ENCODE measurements around the gene PTH2R. TPM values are rescaled to one million over a fixed set of nuclear protein-coding genes. Genes with fewer than 3 reads are reported as not detected.

The PTH2R gene
- total and polyA plus RNA-seq, 2 donors (not counting 1 experiment from before 2014, with no cell fraction given): not detected

DNA sequence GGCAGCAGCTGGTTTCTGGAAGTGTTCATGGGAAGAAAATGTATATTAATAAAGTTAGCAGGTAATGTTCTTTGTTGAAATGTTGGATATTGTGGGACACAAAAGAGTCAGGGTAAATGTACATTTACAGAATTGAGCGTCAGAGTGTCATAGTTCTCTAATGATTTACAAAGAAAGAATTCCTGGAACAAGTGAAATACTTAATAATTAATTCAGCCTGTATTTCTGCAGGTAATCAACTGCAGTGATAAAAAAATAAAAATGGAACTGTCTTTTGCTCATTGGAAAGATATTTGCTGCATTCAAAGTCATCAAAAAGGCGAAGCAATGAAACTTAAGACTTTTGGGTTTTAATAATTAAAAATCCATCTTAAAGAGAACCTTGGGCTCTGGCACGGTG lies 27.4 kb upstream of the PTH2R start:
- no peaks in the 10 kb centered on the region for H3K36me3 ChIP-seq (ENCODE audit: control insufficient read depth, insufficient read depth, low read length)
- peaks cover 4% of the 10 kb centered on the region for H3K27me3 ChIP-seq (ENCODE audit: control insufficient read depth, insufficient read depth, low read length)
- H3K9ac ChIP-seq (ENCODE audit: insufficient read depth, low read length): no peak overlapping the region
- no peaks in the 10 kb centered on the region for H3K9me3 ChIP-seq (ENCODE audit: control insufficient read depth, insufficient read depth, low read depth, low read length)
- no peak overlapping the region for H3K4me3 ChIP-seq (replicated peaks in 1 of 4; ENCODE audit: control extremely low read depth in 1 of 4, insufficient read depth in 1 of 4, low read depth in 3 of 4, low read length in 4 of 4)
- H2AFZ ChIP-seq (ENCODE audit: low read length): no peak overlapping the region
- H3K27ac ChIP-seq (ENCODE audit: insufficient read depth, low read length): no peak overlapping the region
- H3K79me2 ChIP-seq (ENCODE audit: control insufficient read depth, insufficient read depth, low read length): no peaks in the 10 kb centered on the region
- no peaks in the 10 kb centered on the region for H4K20me1 ChIP-seq (ENCODE audit: control insufficient read depth, extremely low read depth, insufficient read depth, low read length)
- TF ChIP-seq EZH2 (IDR thresholded peaks at IDR 0.05; ENCODE audit: low read length, missing control alignments): no peak
- TF ChIP-seq, protein P1, sequence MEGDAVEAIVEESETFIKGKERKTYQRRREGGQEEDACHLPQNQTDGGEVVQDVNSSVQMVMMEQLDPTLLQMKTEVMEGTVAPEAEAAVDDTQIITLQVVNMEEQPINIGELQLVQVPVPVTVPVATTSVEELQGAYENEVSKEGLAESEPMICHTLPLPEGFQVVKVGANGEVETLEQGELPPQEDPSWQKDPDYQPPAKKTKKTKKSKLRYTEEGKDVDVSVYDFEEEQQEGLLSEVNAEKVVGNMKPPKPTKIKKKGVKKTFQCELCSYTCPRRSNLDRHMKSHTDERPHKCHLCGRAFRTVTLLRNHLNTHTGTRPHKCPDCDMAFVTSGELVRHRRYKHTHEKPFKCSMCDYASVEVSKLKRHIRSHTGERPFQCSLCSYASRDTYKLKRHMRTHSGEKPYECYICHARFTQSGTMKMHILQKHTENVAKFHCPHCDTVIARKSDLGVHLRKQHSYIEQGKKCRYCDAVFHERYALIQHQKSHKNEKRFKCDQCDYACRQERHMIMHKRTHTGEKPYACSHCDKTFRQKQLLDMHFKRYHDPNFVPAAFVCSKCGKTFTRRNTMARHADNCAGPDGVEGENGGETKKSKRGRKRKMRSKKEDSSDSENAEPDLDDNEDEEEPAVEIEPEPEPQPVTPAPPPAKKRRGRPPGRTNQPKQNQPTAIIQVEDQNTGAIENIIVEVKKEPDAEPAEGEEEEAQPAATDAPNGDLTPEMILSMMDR (conservative IDR thresholded peaks at IDR 0.05 in 1 of 2, IDR thresholded peaks at IDR 0.05 in 1 of 2; ENCODE audit: low read depth in 1 of 2, low read length in 2 of 2): no peak
- H3K4me2 ChIP-seq (ENCODE audit: extremely low read depth, insufficient read depth, low read length): no peak overlapping the region
- no peaks in the 10 kb centered on the region for H3K4me1 ChIP-seq (ENCODE audit: control insufficient read depth, extremely low read depth, insufficient read depth, low read length)
- no peak for DNase-seq (ENCODE audit: low read depth in 2 of 2)

DNA sequence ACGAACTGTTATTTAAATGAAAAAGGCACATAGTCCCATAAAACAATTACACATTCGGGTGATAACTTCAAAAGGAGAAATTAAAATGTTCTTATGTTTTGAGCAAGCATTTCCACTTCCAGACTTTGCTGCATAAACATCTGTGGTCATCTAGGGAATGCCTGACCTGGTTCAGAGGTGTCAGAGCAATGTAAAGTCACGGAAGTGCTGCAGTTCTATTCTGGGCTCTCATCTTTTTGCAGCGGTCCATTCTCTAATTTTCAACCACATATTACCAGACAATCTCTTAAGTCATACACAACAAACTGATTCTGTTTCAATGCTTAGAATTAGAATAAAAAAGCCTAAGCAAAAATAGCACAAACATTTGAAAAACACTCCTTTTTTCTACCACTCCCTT lies 22.0 kb upstream of the PTH2R start:
- no peak overlapping the region for H3K4me3 ChIP-seq (replicated peaks in 1 of 4; ENCODE audit: control extremely low read depth in 1 of 4, insufficient read depth in 1 of 4, low read depth in 3 of 4, low read length in 4 of 4)
- H3K4me1 ChIP-seq (ENCODE audit: control insufficient read depth, extremely low read depth, insufficient read depth, low read length): no peaks in the 10 kb centered on the region
- H3K9me3 ChIP-seq (ENCODE audit: control insufficient read depth, insufficient read depth, low read depth, low read length): no peaks in the 10 kb centered on the region
- DNase-seq (ENCODE audit: low read depth in 2 of 2): no peak
- H3K27me3 ChIP-seq (ENCODE audit: control insufficient read depth, insufficient read depth, low read length): peaks cover 7% of the 10 kb centered on the region
- no peak overlapping the region for H2AFZ ChIP-seq (ENCODE audit: low read length)
- TF ChIP-seq, protein P1 (conservative IDR thresholded peaks at IDR 0.05 in 1 of 2, IDR thresholded peaks at IDR 0.05 in 1 of 2; ENCODE audit: low read depth in 1 of 2, low read length in 2 of 2): no peak
- TF ChIP-seq EZH2 (IDR thresholded peaks at IDR 0.05; ENCODE audit: low read length, missing control alignments): no peak
- H3K4me2 ChIP-seq (ENCODE audit: extremely low read depth, insufficient read depth, low read length): no peak overlapping the region
- no peaks in the 10 kb centered on the region for H3K79me2 ChIP-seq (ENCODE audit: control insufficient read depth, insufficient read depth, low read length)
- no peaks in the 10 kb centered on the region for H4K20me1 ChIP-seq (ENCODE audit: control insufficient read depth, extremely low read depth, insufficient read depth, low read length)
- H3K36me3 ChIP-seq (ENCODE audit: control insufficient read depth, insufficient read depth, low read length): no peaks in the 10 kb centered on the region
- no peak overlapping the region for H3K27ac ChIP-seq (ENCODE audit: insufficient read depth, low read length)
- no peak overlapping the region for H3K9ac ChIP-seq (ENCODE audit: insufficient read depth, low read length)

DNA sequence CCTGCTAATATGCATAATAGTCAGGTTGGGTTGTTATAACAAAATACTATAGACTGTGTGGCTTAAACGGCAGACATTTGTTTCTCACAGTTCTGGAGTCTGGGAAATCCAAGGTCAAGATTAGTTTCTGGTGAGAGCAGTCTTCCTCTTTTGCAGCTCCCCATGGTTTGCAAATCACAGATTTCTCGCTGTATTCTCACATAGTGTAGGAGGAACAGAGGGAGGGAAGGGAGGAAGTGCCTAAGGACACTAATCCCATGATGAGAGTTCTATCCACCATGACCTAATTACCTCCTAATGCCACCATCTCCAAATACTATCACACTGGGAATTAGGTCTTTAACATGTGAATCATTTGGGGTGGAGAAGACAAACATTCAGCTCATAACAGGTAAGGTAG lies 20.1 kb upstream of the PTH2R start:
- no peaks in the 10 kb centered on the region for H4K20me1 ChIP-seq (ENCODE audit: control insufficient read depth, extremely low read depth, insufficient read depth, low read length)

More for the DNA sequence above, 20.1 kb upstream of the PTH2R start:
- H2AFZ ChIP-seq (ENCODE audit: low read length): no peak overlapping the region
- H3K36me3 ChIP-seq (ENCODE audit: control insufficient read depth, insufficient read depth, low read length): no peaks in the 10 kb centered on the region
- H3K27ac ChIP-seq (ENCODE audit: insufficient read depth, low read length): no peak overlapping the region
- no peaks in the 10 kb centered on the region for H3K4me1 ChIP-seq (ENCODE audit: control insufficient read depth, extremely low read depth, insufficient read depth, low read length)
- H3K27me3 ChIP-seq (ENCODE audit: control insufficient read depth, insufficient read depth, low read length): peaks cover 7% of the 10 kb centered on the region
- no peak for TF ChIP-seq EZH2 (IDR thresholded peaks at IDR 0.05; ENCODE audit: low read length, missing control alignments)
- TF ChIP-seq, protein P1 (conservative IDR thresholded peaks at IDR 0.05 in 1 of 2, IDR thresholded peaks at IDR 0.05 in 1 of 2; ENCODE audit: low read depth in 1 of 2, low read length in 2 of 2): no peak
- no peak overlapping the region for H3K4me3 ChIP-seq (replicated peaks in 1 of 4; ENCODE audit: control extremely low read depth in 1 of 4, insufficient read depth in 1 of 4, low read depth in 3 of 4, low read length in 4 of 4)
- DNase-seq (ENCODE audit: low read depth in 2 of 2): no peak
- H3K79me2 ChIP-seq (ENCODE audit: control insufficient read depth, insufficient read depth, low read length): no peaks in the 10 kb centered on the region
- H3K9me3 ChIP-seq (ENCODE audit: control insufficient read depth, insufficient read depth, low read depth, low read length): no peaks in the 10 kb centered on the region
- H3K4me2 ChIP-seq (ENCODE audit: extremely low read depth, insufficient read depth, low read length): no peak overlapping the region
- no peak overlapping the region for H3K9ac ChIP-seq (ENCODE audit: insufficient read depth, low read length)
